HG03280 (cell line): ENCODE results near the gene LRMDA.

ENCODE experiments used
- ATAC-seq: cut with Tn5 transposase; IDR thresholded peaks from one replicate; pipeline ENCODE4 v1.9.1; 2021; ENCODE audit warnings: mild to moderate bottlenecking, moderate library complexity; ENCODE audit not compliant: unreplicated experiment

Gene LRMDA

DNA sequence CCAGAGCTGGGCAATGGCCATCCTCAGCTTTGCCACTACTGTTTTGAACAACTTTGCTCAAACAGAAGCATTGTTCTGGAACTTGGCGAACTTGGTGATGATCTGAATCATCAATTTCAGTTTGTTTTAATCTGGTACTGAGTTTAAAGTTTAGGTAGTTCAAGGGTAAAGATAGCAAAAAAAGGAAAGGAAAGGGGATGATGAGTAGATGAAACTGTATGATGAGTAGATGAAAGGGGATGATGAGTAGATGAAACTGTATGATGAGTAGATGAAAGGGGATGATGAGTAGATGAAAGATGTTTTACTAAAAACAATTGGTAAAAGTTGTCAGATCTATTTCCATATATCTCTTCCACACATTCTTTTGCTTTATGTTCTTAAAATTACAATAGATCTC is 737.0 kb downstream of the LRMDA start:
- no peak for ATAC-seq

DNA sequence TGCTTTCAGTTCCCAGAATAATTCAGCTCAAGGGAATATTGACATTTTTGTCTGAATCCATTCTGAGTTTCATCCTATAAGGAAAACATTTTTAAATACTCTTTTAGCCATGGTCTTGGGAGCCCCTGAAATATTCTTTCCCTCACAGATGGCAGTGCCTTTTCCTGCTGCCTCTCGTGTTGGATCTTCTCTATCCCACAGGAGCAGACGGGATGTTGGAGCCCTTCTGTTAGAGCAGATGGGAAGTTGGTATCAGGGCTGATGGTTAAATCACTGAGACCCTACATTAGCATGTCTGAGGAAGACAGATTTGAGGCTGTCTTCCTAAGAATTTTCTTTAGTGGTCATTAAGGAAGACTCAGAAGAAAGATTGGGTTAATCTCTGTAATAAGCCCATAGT is 737.8 kb downstream of the LRMDA start:
- ATAC-seq, result no peak

DNA sequence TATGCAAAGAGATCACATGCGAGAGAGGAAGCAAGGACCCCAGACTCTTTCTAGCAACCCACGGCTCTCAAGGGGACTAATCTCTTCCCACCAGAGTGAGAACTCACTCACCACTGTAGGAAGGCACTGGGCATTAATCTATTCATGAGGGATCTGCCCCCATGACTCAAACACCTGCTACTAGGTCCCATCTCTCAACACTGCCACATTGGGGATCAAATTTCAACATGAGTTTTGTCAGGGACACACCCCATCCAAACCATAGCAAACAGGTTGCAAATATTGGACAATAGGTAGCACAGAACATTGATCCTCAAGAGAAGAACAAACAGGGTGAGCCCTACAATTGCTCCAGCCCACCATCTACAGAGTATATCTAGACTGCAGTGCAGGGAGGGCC is 740.6 kb downstream of the LRMDA start:
- no peak for ATAC-seq

DNA sequence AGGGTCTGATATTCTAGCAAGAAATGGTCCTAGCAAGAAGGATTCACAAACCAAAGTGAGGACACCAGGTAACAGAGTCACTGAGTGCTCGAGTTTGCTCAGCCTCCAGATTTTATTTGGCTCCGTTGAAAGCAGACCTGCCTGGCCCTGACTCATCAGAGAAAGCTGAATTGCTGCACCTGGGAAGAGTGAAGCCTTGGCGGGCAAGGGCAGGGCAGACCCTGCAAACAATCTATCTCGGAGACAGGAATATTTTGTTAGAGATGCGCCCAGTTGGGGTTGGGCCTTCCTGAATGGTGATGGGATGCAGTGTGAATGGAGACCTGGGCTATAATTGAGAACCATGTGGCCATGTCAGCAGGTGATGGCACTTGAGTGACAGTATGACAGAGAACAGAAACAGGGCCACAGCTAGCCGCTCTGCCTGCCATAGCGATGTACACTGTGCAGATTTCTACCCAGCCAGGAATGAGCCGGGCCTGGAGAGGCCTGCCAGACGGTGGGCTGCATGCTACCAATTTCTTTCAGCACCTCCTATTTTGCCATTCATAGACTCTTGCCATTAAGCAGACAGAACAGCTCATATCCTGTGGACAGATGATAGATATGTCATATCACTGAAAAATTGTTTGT is 744.2 kb downstream of the LRMDA start:
- no peak for ATAC-seq

DNA sequence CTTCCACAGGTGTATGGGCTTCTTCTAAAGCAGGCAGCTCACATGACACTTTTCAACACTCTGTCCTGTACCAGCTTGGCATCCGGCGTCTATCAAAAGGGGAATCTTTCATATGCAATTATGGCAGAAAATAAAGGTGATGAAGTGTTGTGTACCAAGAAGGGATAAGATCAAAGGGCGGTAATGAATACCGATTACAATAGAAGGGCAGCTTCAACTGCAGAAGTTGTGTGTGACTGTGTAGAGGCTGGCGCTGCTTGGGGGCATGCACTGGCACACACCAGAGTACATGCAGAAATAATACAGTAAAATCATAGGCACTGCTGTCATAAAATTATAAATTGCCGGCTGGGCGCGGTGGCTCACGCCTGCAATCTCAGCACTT is 744.7 kb downstream of the LRMDA start:
- no peak for ATAC-seq

DNA sequence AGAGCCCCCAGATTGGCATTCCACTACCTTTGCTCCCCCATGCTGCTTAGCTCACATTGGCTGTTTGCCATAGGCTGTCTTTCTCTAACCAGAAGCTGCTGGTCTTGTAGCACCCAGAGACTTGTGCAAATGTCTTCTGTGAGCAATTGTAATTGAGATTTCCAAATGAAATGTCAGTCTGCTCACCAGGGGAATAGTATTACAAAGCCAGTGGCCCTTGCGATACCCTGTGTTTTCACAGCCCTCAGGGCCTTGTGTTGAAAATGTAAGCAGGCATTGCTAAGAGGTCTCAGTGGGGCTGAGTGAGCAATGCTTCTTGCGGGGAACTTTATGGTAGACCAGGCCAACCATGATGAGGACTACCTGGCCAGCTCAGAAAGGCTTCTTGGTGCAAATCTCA is 746.5 kb downstream of the LRMDA start:
- no peak for ATAC-seq

DNA sequence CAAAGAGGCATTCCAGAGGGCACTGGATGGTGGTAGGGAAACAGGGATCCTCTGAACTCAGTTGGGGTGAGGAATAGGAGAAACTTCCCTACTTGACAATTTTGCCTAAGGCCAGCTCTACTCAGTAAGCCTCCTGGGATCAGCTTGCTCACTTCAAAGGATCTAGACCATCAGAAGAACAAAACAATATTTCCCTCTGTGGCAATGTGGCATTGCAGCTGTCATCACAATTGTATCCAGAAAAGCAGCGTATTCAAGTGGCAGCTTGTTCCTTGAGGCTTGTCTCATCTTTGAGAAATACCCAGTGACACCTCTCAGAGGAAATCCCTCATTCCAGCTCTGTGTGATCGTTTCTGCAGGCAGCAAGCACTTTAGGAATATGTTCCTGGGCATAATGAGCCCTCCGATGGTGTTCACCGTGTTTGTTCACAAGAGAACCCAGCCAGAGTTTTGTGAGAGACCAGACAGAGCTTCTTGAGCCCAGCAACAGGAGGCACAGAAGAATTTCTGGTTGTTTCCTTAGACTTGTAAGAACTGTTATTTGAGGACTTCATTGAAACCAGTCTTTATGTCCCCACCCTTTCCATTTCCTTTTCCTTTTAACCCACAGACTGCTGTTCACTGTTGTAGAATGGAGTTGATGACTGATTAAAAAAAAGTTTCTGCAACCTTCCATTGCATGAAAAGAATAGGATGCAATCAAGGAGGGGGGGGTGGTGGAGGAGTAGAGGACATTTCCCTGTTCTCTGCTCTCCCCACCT is 747.3 kb downstream of the LRMDA start:
- ATAC-seq, result no peak

DNA sequence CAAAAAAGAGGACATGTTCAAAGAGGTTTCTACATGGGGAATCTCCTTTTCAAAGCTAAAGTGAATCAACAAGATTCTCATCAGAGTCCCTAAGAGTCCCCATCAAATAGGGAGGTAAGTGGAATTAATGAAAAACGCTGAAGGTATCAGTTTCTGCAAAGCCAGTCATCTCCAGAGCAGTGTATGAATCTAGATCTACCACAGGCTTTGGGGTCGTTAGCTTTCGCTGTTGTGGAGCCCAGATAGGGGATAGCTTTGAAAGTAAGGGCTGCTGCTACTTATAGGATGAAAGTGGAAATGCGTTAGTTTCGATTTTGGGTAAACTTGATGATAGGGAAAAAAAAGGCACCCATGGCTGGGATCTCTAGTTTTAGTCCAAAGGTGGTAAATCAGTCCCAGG is 748.4 kb downstream of the LRMDA start:
- no peak for ATAC-seq

DNA sequence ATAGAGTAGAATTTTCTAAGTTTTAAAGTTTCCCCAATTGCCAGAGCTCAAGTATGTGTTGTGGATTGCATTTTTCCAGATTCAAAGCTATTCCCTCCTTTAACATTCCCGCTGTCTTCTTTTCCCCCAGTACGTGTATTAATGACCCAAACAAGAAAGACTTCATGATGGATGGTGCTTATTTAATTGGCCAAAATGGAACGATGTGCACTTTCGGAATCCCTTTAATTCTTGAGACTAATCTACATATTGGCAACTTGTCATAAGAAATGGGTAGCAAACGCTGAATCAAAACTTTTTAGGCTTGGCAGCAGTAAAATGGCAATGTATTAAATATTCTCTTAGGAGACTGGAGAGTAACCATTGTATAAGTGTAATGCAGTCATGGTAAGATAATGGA is 753.2 kb downstream of the LRMDA start:
- no peak for ATAC-seq

DNA sequence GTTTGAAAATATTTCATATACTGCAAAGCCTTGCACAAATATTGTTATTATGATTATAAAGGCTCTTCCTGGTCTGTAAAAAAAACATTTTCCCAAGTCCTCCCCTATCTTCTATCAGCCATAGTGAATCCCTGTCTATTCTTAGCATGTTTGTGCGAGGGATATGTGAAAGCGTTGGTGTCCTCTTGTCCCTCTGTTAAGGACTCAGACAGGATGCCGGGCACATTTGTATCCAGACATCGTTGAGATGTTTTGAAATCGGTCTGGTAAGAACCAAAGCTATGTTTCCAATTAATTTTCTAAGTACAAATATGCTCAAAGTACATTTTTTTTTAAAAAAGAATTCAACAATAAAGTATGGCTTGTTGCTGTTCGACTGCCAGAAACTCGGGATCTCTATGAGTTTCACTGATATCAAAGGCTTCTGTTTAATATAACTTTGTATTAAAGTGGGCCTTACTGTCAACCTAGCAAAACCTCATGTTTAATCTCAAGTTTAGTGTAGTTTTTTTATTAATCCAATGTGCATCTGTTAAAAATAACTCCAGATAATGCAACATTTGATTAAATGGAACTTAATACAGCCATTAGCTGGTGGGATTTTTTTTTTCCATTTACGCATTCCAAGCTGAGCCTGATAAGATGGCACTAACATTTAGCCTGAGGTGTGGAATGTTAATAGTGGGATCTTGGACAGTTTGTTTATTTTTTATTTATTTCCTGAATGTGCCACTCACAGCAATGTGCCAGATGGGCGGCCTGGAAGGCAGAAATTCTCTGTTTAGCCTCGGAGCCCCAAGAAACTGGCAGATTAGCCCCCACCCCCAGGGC is 754.3 kb downstream of the LRMDA start:
- ATAC-seq, result no peak

DNA sequence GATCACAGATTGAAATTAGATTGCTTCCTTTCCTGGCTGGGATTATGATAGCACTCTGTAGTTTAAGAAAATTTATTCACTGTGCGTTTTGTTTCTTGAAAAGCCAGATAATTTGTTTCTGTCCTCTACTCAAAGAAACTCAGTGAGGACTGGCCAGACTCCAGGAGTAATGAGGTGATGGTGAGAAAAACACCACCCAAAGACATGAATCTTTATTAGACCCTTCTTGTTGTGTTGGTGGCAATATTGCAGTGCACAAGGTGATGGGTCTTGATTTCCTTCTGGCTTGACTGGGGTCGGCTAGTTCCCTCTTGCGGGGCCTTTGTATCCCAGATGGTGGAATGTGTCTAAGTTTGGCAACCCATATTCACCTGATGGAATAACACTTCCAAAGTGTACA is 756.8 kb downstream of the LRMDA start:
- no peak for ATAC-seq

DNA sequence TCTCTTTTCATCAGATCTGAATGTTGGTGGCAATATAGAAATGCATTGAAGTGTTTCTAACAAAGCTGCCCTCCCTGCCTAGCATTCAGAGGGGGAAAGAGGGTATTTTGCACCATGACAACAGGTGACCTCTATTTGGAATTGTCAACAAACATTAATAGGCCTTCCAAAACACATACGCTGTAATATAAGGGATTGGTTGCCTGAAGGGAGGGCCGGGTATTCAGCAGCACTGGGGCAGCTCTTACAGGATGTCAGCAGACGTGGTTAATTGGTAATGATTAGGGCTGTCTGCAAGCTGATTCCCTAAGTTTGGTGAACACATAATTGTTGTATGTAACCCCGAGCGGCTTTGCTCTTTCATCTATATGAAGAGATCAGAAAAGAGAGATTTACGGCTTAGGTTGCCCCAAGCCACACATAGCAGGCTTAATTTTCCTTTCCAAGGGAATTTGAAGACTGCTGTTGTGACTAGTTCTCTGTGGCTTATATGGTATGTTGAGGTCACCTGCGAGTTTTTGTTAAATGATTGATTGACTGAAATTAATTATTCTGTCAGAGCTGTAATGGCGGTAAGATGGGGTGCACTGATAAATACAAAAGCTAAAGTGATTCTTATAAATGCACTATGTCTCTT is 759.3 kb downstream of the LRMDA start:
- ATAC-seq, result no peak

DNA sequence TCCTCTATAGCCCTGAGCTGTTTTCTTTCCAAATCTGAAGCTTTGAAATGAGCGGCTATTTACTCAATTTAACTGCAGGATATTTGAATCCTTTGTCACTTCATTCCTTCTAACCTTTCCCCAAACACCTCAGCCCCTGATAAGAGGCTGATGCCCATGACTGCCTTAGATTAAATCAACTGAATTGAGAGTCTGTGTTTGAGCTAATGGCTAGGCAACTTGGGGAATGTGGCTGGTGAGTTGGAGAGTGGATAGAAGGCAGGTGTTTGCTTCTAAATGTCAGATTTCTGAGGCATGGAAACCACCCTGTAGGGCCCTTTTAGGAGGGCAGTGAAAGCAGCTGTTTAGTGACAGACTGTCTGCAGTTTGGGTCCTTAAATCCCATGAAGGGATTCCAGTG is 759.9 kb downstream of the LRMDA start:
- no peak for ATAC-seq

DNA sequence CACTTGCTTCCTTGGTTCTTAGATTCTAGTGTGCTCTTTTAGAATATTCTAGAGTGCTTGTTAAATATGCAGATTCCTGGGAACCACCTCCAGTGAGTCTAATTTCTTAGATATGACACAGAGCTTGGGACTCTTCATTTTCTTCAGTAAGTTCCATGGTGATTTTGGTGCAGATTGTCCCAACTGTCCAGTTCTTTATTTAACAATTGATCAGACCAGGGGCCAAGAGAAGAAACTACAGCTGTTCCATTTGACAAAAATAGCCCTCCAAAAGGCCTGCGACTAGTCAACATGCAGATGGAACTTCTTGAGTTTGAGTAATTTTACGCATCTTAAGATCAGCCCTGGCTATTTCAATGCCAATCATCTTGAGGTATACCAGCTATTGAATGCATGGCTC is 760.7 kb downstream of the LRMDA start:
- ATAC-seq, result no peak

DNA sequence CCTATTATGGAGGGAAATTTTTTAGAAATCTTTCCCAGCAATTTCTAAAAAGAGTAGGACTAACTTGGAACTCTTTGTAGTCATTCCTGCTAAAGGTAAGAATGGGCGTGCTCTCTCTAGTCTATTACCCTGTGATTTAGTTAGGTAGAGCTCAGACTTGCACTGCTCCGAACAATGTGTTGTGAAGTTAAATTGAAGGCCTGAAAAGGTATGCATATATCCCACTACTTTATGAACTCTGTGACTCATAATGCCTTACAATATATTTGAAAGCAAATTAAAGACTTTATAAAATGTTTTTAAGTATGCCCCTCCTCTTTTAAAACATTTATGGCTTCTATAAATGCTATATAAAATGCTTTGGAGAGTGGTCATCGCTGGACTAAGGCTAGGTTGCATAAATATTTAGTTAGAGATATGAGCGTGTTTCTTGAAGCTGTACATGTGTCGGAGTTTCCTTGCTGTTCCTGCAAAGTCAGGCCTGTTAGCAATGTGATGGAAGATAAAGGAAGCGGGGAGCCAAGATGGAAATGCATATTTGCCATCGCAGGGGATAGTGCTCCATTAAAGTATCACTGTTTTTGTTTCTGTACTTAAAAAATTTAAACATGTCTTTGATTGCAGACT is 761.4 kb downstream of the LRMDA start:
- ATAC-seq, result no peak

DNA sequence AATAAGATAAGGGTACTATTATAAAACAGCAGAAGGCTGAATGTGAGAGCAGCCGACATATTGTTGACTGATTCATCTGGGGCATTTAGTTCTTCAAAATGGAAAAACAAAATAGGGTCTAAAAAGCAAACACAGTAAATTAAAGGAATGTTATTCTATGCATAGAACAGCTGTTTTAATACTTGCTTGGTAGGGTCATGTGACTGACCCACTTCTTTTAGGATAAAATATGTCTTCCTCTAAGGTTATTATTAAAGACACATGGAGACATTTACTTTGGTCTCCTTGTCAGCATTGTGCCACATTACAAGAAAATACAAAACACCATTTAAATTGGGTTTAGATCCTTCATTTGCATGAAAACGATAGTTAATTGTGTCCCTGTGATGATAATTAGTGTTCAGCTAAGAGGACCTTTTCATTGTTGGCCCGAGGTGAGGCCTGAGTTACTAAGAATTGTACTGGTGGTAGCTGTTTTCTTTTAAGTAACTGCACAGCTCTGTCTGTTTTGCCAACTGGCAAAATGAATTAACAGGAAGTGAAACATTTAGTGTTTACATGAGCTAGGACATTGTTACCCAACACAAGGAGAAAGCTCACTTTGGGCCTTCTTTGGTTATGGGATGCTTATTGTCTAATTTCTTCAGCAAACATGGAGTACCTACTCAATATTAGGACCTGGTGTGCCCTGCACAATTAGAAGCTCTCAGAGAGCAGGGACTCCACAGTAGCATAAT is 764.4 kb downstream of the LRMDA start:
- ATAC-seq, result no peak

DNA sequence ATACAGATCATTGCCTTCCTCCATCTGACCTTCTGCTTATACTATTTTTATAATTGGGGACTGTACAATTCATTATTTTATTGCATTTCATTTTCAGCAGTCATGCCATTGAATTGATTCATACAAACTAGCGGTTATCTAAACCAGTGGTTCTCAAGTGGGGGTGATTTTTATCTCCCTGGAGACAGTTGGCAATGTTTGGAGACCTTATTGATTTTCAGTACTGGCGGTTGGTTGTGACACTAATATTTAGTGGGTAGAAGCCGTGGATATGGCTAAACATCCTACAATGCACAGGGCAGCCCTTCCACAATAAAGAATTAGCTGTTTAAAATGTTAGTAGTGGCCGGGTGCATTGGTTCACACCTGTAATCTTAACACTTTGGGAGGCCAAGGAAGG is 765.9 kb downstream of the LRMDA start:
- ATAC-seq, result no peak

DNA sequence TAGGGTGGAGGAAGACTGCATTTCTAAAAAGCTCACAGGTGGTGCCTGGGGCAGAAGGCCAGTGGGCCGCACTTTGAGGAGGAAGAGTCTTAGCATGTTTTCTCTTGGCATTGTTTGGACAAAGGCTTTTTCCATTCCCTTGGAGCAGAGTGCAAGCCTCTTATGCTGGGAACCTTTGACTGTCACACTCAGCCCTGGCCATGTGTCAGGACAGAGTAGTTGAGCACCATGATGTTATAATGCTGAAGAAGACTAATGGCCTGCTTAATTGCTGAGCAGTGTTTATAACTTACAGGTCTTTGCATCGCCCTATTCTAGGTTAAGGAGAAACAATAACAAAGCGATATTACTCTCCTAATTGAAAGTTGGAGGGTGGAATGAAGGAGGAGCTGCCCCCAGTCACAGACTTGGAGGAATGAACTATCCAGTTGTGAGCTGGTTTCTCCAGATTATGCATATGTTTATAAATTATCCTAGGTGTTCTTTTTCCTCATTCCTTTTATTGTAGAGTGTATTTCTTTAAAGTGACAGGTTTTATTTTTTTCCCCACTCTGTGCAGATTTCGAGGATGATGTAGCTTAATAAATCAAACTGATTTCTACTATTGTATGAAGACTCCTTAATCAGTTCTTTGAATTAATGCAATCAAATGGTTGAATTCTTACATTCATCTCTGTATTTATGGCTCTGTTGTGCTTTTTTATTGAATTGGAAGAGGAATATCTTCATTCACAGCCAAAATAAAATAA is 767.0 kb downstream of the LRMDA start:
- ATAC-seq, result no peak

DNA sequence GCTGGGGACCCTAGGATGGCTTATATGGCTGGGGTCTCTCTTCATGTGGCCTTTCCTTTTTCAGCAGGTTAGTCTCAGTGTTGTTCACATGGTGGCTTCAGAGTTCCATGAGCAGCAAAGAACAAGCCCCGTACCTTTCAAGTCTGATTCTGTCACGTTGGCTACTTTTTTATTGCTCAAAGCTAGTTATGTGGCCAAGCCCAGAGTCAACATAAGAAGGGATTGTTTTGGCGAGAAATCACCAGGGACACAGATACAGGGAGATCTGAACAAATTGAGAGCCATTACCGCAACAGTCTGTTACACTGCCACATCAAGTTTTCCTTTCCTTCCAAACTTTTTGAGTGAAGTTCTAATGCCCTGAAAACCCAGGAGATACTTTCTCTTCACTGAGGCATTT is 770.5 kb downstream of the LRMDA start:
- no peak for ATAC-seq

DNA sequence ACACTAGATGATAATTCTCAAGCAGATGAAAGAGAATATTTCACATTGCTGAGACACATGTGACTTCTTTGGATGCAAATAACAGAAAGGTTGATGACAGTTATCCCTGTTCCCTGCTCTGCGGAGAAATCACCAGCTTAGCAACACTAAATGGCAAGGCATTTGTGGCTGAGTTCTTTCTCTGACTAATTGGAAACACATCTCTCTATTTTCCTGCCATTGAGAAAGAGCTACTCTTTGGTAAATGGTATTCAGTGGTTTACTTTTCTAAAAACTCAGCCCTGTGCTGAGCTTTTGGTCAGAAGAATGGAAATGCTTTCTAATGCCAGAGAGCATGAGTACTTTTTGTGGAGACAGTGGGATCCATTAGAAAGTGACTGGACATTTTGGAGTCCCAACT is 771.4 kb downstream of the LRMDA start:
- ATAC-seq, result no peak
